Measurements from ENCODE around the gene KRT25. TPM values are rescaled to one million over a fixed set of nuclear protein-coding genes. Genes with fewer than 3 reads are reported as not detected.
A peak's percentile ranks its signal among the peaks of the same experiment; 100 is the strongest.

The KRT25 gene, protein sequence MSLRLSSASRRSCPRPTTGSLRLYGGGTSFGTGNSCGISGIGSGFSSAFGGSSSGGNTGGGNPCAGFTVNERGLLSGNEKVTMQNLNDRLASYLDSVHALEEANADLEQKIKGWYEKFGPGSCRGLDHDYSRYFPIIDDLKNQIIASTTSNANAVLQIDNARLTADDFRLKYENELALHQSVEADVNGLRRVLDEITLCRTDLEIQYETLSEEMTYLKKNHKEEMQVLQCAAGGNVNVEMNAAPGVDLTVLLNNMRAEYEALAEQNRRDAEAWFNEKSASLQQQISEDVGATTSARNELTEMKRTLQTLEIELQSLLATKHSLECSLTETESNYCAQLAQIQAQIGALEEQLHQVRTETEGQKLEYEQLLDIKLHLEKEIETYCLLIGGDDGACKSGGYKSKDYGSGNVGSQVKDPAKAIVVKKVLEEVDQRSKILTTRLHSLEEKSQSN
- total RNA-seq (0.35 TPM), polyA plus RNA-seq (ENCODE audit: insufficient read depth in 1 of 8, insufficient read length in 8 of 8, low replicate concordance in 1 of 8) (under 1 TPM in 6 of 8 donors, not detected in 2; 0.13 to 0.64 (median 0.31) TPM)
- long read RNA-seq, donor 1: 0 reads
- long read RNA-seq, donor 2: 0 reads
- long read RNA-seq, donor 3: 0 reads
- long read RNA-seq, donor 4: 0 reads
- long read RNA-seq, donor 5: 0 reads
- long read RNA-seq, donor 6: 0 reads
- long read RNA-seq, donor 7: 0 reads
- long read RNA-seq, donor 8: 0 reads
- long read RNA-seq, donor 9: 0 reads
- long read RNA-seq, donor 10: 0 reads
- long read RNA-seq, donor 11: 0 reads

DNA sequence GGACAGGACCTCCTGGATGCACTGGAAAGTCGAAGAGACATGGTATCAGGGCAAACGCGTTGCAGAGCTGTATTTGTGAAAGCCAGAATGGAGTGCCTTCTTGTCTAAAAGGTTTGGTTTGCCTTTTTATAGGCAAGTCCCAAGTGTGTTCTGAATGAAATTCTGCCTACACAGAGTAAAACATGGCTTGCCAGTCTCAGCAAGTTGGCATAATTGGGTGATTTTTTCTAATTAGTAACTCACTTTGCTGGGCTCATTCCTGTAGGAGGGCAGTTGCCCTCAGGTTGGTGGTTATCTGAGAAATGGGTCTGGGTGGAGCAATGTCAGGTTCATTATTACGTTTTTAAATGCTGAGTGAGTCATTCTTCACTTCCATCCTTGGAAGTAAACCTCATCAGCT lies at the start of gene KRT25:
Gene KRT25 (minus strand): TSS at position 101 of the 400 bp plus-strand sequence. CDS start 60 bp downstream, at position 41.
- DNase-seq: no peak
- Histone ChIP-seq H3K27ac (ENCODE audit: low read length) (no peak within 1 kb of the TSS), H3K36me3 (ENCODE audit: control insufficient read depth, insufficient read depth, low read length) (no peaks in the 10 kb centered on the region), H3K9me3 (replicated peaks; ENCODE audit: control insufficient read depth, low read depth, low read length) (peaks cover 3% of the 10 kb centered on the region), H3K4me3 (ENCODE audit: low read length) (no peak within 1 kb of the TSS), H3K27me3 (ENCODE audit: control insufficient read depth, insufficient read depth, low read length) (peaks cover 3% of the 10 kb centered on the region), H3K4me1 (ENCODE audit: control insufficient read depth, insufficient read depth, low read length) (no peaks in the 10 kb centered on the region)
- 65% methylated on average over 3 of the region's 4 CpGs for WGBS (ENCODE audit: insufficient coverage)

DNA sequence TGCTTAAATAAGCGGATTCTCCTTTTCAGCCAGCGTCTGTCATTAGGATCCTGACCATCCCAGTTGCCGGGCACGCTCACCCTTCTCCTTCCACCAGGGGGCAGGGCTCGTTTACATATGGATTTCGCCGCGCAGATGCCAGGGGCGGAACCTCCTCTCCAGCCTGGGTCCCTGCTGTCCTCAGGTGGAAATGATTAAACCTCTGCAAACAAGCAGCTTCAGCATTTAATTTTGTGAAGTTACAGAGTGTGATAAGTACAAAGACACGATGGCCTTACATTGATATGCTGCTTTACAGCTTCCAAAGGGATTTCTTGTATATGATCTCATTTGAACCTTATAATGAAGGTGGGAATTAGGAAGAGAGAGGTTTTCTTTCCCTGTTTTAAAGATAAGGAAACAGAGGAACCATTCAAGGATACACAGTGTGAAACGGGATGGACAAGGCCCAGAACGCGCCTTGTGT lies 48.5 kb upstream of the KRT25 start:
- Histone ChIP-seq H3K4me1 (ENCODE audit: control insufficient read depth, insufficient read depth, low read length) (no peaks in the 10 kb centered on the region), H3K27me3 (ENCODE audit: control insufficient read depth, insufficient read depth, low read length) (peaks cover 27% of the 10 kb centered on the region), H3K36me3 (ENCODE audit: control insufficient read depth, insufficient read depth, low read length) (no peaks in the 10 kb centered on the region), H3K4me3 (ENCODE audit: low read length) (no peak overlapping the region), H3K9me3 (replicated peaks; ENCODE audit: control insufficient read depth, low read depth, low read length) (no peaks in the 10 kb centered on the region), H3K27ac (ENCODE audit: low read length) (no peak overlapping the region)
- no CpG with 5 or more reads among the region's 13 CpGs for WGBS (ENCODE audit: insufficient coverage)
- DNase-seq: peak; percentile 72

DNA sequence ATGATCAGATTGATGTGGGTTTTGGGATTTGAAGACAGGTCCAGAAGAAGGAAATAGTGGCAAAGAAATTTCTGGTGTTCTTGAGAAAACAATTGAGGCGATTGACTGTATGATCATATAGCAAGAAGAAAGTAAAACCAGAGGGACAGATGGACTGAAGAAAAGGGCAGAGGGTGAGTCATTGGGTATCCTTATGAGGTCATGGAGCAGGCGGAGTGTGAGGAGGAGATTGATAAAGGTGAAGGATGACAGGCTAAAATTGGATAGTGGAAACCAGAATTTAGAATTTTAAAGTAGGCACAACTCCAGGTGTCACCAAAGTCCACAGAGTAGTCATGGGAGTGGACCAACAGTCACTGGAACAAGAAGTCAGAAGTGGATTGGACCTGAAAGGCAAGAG lies 46.0 kb upstream of the KRT25 start:
- no peaks in the 10 kb centered on the region for H3K4me1 ChIP-seq (ENCODE audit: control insufficient read depth, insufficient read depth, low read length)
- H3K4me3 ChIP-seq (ENCODE audit: low read length): no peak overlapping the region
- no peak overlapping the region for H3K27ac ChIP-seq (ENCODE audit: low read length)
- peaks cover 26% of the 10 kb centered on the region for H3K27me3 ChIP-seq (ENCODE audit: control insufficient read depth, insufficient read depth, low read length)
- H3K36me3 ChIP-seq (ENCODE audit: control insufficient read depth, insufficient read depth, low read length): no peaks in the 10 kb centered on the region
- WGBS (ENCODE audit: insufficient coverage): 58% methylated on average over 2 of the region's 2 CpGs
- no peak for DNase-seq
- H3K9me3 ChIP-seq (replicated peaks; ENCODE audit: control insufficient read depth, low read depth, low read length): no peaks in the 10 kb centered on the region

GRCh38 chr17:40800381-40800780 lies 45.2 kb upstream of the KRT25 start:
- no peaks in the 10 kb centered on the region for H3K4me1 ChIP-seq (ENCODE audit: control insufficient read depth, insufficient read depth, low read length)
- H3K27me3 ChIP-seq (ENCODE audit: control insufficient read depth, insufficient read depth, low read length): peaks cover 22% of the 10 kb centered on the region
- no peak for DNase-seq
- no peak overlapping the region for H3K27ac ChIP-seq (ENCODE audit: low read length)
- no peaks in the 10 kb centered on the region for H3K9me3 ChIP-seq (replicated peaks; ENCODE audit: control insufficient read depth, low read depth, low read length)
- no peak overlapping the region for H3K4me3 ChIP-seq (ENCODE audit: low read length)
- no peaks in the 10 kb centered on the region for H3K36me3 ChIP-seq (ENCODE audit: control insufficient read depth, insufficient read depth, low read length)
- WGBS (ENCODE audit: insufficient coverage): 61% methylated on average over 1 of the region's 1 CpG

GRCh38 chr17:40799859-40800258 lies 44.7 kb upstream of the KRT25 start, which contains the start of gene KRT28:
Gene KRT28 (minus strand): TSS chr17:40799959. CDS start chr17:40799893, 66 bp downstream.
- no CpG with 5 or more reads among the region's 3 CpGs for WGBS (ENCODE audit: insufficient coverage)
- peaks cover 19% of the 10 kb centered on the region for H3K27me3 ChIP-seq (ENCODE audit: control insufficient read depth, insufficient read depth, low read length)

DNA sequence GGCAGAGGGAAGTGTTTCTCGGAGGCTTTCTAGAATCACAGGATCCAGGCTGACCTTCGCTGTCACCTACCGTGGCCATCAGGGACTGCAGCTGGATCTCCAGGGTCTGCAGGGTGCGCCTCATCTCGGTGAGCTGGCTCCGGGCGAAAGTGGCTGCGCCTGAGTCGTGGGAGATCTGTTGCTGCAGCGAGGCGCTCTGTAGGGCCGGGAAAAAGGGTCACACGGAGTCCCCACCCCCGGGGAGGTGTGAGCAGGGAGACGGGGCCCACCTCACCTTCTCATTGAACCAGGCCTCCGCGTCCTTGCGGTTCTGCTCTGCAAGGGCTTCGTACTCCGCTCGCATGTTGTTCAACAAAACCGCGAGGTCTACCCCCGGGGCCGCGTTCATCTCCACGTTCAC lies 41.7 kb upstream of the KRT25 start:
- no peak overlapping the region for H3K27ac ChIP-seq (ENCODE audit: low read length)
- WGBS (ENCODE audit: insufficient coverage): 59% methylated on average over 20 of the region's 27 CpGs
- H3K4me3 ChIP-seq (ENCODE audit: low read length): no peak overlapping the region
- H3K36me3 ChIP-seq (ENCODE audit: control insufficient read depth, insufficient read depth, low read length): no peaks in the 10 kb centered on the region
- H3K9me3 ChIP-seq (replicated peaks; ENCODE audit: control insufficient read depth, low read depth, low read length): no peaks in the 10 kb centered on the region
- DNase-seq: no peak
- H3K27me3 ChIP-seq (ENCODE audit: control insufficient read depth, insufficient read depth, low read length): peaks cover 17% of the 10 kb centered on the region
- peaks cover 5% of the 10 kb centered on the region for H3K4me1 ChIP-seq (ENCODE audit: control insufficient read depth, insufficient read depth, low read length)

More at GRCh38 chr17:40799859-40800258, 44.7 kb upstream of the KRT25 start, which contains the start of gene KRT28:
- Histone ChIP-seq H3K4me3 (ENCODE audit: low read length) (no peak within 1 kb of the TSS), H3K36me3 (ENCODE audit: control insufficient read depth, insufficient read depth, low read length) (no peaks in the 10 kb centered on the region), H3K4me1 (ENCODE audit: control insufficient read depth, insufficient read depth, low read length) (no peaks in the 10 kb centered on the region), H3K27ac (ENCODE audit: low read length) (no peak within 1 kb of the TSS), H3K9me3 (replicated peaks; ENCODE audit: control insufficient read depth, low read depth, low read length) (no peaks in the 10 kb centered on the region)
- no peak for DNase-seq

GRCh38 chr17:40795019-40795667 lies 40.0 kb upstream of the KRT25 start:
- Histone ChIP-seq H3K27ac (ENCODE audit: low read length) (no peak overlapping the region), H3K4me1 (ENCODE audit: control insufficient read depth, insufficient read depth, low read length) (peaks cover 5% of the 10 kb centered on the region), H3K27me3 (ENCODE audit: control insufficient read depth, insufficient read depth, low read length) (peaks cover 17% of the 10 kb centered on the region), H3K4me3 (ENCODE audit: low read length) (no peak overlapping the region), H3K9me3 (replicated peaks; ENCODE audit: control insufficient read depth, low read depth, low read length) (no peaks in the 10 kb centered on the region), H3K36me3 (ENCODE audit: control insufficient read depth, insufficient read depth, low read length) (no peaks in the 10 kb centered on the region)
- WGBS (ENCODE audit: insufficient coverage): 68% methylated on average over 3 of the region's 10 CpGs
- DNase-seq: no peak

DNA sequence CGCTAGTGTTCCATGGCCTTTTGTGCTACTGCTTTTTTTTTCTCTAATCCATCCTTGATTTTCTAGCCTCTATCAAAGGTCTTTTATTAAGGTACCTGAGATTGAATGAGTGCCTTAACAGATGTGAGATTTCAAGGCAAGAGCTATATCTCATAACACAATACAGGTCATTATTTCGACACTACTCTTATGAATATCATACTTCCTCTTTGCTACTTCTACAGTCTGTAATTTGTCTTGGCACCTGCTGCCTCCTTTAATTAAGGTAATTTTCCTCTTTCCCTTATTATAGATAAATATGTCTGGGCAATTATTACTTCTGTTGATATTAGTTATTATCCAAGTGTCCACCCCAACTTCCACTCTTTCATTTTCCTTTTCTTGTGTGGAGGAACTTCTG lies 39.3 kb upstream of the KRT25 start:
- no peak overlapping the region for H3K4me3 ChIP-seq (ENCODE audit: low read length)
- DNase-seq: no peak
- WGBS (ENCODE audit: insufficient coverage): no CpG with 5 or more reads among the region's 2 CpGs
- no peaks in the 10 kb centered on the region for H3K9me3 ChIP-seq (replicated peaks; ENCODE audit: control insufficient read depth, low read depth, low read length)
- peaks cover 5% of the 10 kb centered on the region for H3K4me1 ChIP-seq (ENCODE audit: control insufficient read depth, insufficient read depth, low read length)
- peaks cover 14% of the 10 kb centered on the region for H3K27me3 ChIP-seq (ENCODE audit: control insufficient read depth, insufficient read depth, low read length)
- H3K27ac ChIP-seq (ENCODE audit: low read length): no peak overlapping the region
- H3K36me3 ChIP-seq (ENCODE audit: control insufficient read depth, insufficient read depth, low read length): no peaks in the 10 kb centered on the region

- peaks cover 13% of the 10 kb centered on the region for H3K27me3 ChIP-seq (ENCODE audit: control insufficient read depth, insufficient read depth, low read length)
- no peaks in the 10 kb centered on the region for H3K9me3 ChIP-seq (replicated peaks; ENCODE audit: control insufficient read depth, low read depth, low read length)
- no peak overlapping the region for H3K27ac ChIP-seq (ENCODE audit: low read length)
- H3K4me3 ChIP-seq (ENCODE audit: low read length): no peak overlapping the region
- DNase-seq: no peak
- no peaks in the 10 kb centered on the region for H3K36me3 ChIP-seq (ENCODE audit: control insufficient read depth, insufficient read depth, low read length)
- peaks cover 5% of the 10 kb centered on the region for H3K4me1 ChIP-seq (ENCODE audit: control insufficient read depth, insufficient read depth, low read length)
- WGBS (ENCODE audit: insufficient coverage): 36% methylated on average over 8 of the region's 10 CpGs
These were observed 38.7 kb upstream of the KRT25 start for GRCh38 chr17:40793832-40794231.
